Smooth muscle cell (in vitro differentiated cells): Measurements from ENCODE around the gene MLF2. TPM values are rescaled to one million over a fixed set of nuclear protein-coding genes. Genes with fewer than 3 reads are reported as not detected.

Experiments
- DNase-seq: peaks from one replicate; lab custom pipeline; 2025; ENCODE audit not compliant: unreplicated experiment; lab: John Stamatoyannopoulos, UW
- H2AFZ ChIP-seq: fragments of 200-600 bp; sonication (generic); 2 replicates; pipeline ENCODE4 v1.6.0; 2016; ENCODE audit warnings: antibody characterized with exemption, low read depth, mild to moderate bottlenecking
- H3F3A ChIP-seq: fragments of 200-600 bp; sonication (generic); 2 replicates; pipeline ENCODE4 v1.6.0; 2017; ENCODE audit warnings: antibody characterized with exemption, low read depth
- H3K27ac ChIP-seq: fragments of 200-600 bp; sonication (generic); 2 replicates; pipeline ENCODE4 v1.5.1; 2016; ENCODE audit warnings: low read depth, mild to moderate bottlenecking
- H3K27me3 ChIP-seq: fragments of 200-600 bp; sonication (generic); 2 replicates; pipeline ENCODE4 v1.6.1; 2016; ENCODE audit warnings: low read depth, mild to moderate bottlenecking
- H3K36me3 ChIP-seq: fragments of 200-600 bp; sonication (generic); 2 replicates; pipeline ENCODE4 v1.5.1; 2016; ENCODE audit warnings: low read depth
- H3K4me1 ChIP-seq: fragments of 200-600 bp; sonication (generic); 2 replicates; pipeline ENCODE4 v1.5.1; 2016; ENCODE audit warnings: low read depth
- H3K4me2 ChIP-seq: fragments of 200-600 bp; sonication (generic); 2 replicates; pipeline ENCODE4 v1.6.0; 2016; ENCODE audit warnings: mild to moderate bottlenecking
- H3K4me3 ChIP-seq: fragments of 200-600 bp; sonication (generic); 2 replicates; pipeline ENCODE4 v1.5.1; 2016; ENCODE audit warnings: mild to moderate bottlenecking
- H3K79me2 ChIP-seq: fragments of 200-600 bp; sonication (generic); 2 replicates; pipeline ENCODE4 v1.6.0; 2016; ENCODE audit warnings: low read depth, mild to moderate bottlenecking
- H3K9ac ChIP-seq: fragments of 200-600 bp; sonication (generic); 2 replicates; pipeline ENCODE4 v1.6.0; 2016; ENCODE audit warnings: low read depth
- H3K9me3 ChIP-seq: fragments of 200-600 bp; sonication (generic); replicated peaks from 2 replicates; pipeline ENCODE4 v1.5.1; 2016; ENCODE audit warnings: low read depth
- H4K20me1 ChIP-seq: fragments of 200-600 bp; sonication (generic); 2 replicates; pipeline ENCODE4 v1.6.0; 2016; ENCODE audit warnings: low read depth
- CTCF ChIP-seq: fragments of 200-600 bp; sonication (generic); IDR thresholded peaks from 2 replicates; pipeline ENCODE4 v1.5.1; 2017; ENCODE audit warnings: borderline replicate concordance, mild to moderate bottlenecking, antibody characterized with exemption; ENCODE audit not compliant: insufficient read depth, poor library complexity, severe bottlenecking
- WGBS: methylation state at CpG from one replicate; pipeline ENCODE4 v1.1.7; 2016; ENCODE audit warnings: low lambda C conversion rate; 5-methylcytosine and 5-hydroxymethylcytosine counted together
- polyA plus RNA-seq: library from polyadenylated mRNA; unstranded; fragments of >200 nt; fragmentation: Nextera tagmentation; extraction: Ambion mirVana; gene quantifications from 2 replicates; pipeline ENCODE4 v1.2.1, GENCODE V29; 2016
- total RNA-seq: library from RNA; depleted of rRNA; stranded (reverse); fragments of >200 nt; gene quantifications from 2 replicates; pipeline ENCODE4 v1.2.3, GENCODE V29; 2014

Gene MLF2
- total and polyA plus RNA-seq, 2 experiments from 2014 or later, result 185 to 381 TPM

- Histone ChIP-seq H3K36me3 (no peaks in the 10 kb centered on the region), H3K79me2 (no peaks in the 10 kb centered on the region), H3K9ac (no peak overlapping the region), H4K20me1 (peaks cover 9% of the 10 kb centered on the region), H3K4me1 (peaks cover 37% of the 10 kb centered on the region), H3K4me3 (no peak overlapping the region), H3K27ac (no peak overlapping the region), H3K9me3 (no peaks in the 10 kb centered on the region), H3F3A (peaks cover 5% of the 10 kb centered on the region), H2AFZ (no peak overlapping the region), H3K4me2 (no peak overlapping the region), H3K27me3 (peaks cover 7% of the 10 kb centered on the region)
- no peak for DNase-seq
- no peak for TF ChIP-seq CTCF
- WGBS, result 92% methylated on average over 16 of the region's 16 CpGs
Measured at GRCh38 chr12:6775185-6776174, 22.5 kb upstream of the MLF2 start.

DNA sequence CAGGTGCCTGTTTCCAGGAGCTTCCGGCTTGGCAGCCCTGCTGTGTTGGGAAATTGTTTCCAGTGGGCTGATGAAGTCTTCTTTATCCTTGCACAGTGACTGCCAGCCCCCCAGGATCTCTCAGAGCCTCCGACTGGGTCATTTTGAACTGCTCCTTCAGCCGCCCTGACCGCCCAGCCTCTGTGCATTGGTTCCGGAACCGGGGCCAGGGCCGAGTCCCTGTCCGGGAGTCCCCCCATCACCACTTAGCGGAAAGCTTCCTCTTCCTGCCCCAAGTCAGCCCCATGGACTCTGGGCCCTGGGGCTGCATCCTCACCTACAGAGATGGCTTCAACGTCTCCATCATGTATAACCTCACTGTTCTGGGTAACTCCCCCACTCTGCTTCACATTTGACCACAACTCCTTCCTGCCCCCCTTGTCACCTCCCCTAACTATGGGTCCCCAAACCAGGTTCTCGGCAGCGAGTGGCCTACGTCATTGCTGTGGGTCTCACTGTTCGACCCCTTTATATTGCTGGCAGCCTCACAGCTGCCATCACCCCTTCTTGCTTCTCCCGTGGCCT, 21.6 kb upstream of the MLF2 start:
- Histone ChIP-seq H3K4me3 (no peak overlapping the region), H3K27ac (no peak overlapping the region), H3K4me1 (peaks cover 41% of the 10 kb centered on the region), H2AFZ (no peak overlapping the region), H3K9me3 (no peaks in the 10 kb centered on the region), H3K9ac (no peak overlapping the region), H4K20me1 (peaks cover 18% of the 10 kb centered on the region), H3K4me2 (no peak overlapping the region), H3K36me3 (no peaks in the 10 kb centered on the region), H3F3A (peaks cover 5% of the 10 kb centered on the region), H3K79me2 (no peaks in the 10 kb centered on the region), H3K27me3 (peaks cover 7% of the 10 kb centered on the region)
- WGBS, result 95% methylated on average over 15 of the region's 15 CpGs
- TF ChIP-seq CTCF, result no peak
- DNase-seq, result no peak

GRCh38 chr12:6773590-6774351, 20.8 kb upstream of the MLF2 start:
- peaks cover 7% of the 10 kb centered on the region for H3K27me3 ChIP-seq
- H3F3A ChIP-seq, result peaks cover 5% of the 10 kb centered on the region
- H3K36me3 ChIP-seq, result no peaks in the 10 kb centered on the region
- H3K4me1 ChIP-seq, result peaks cover 41% of the 10 kb centered on the region
- DNase-seq, result no peak
- H2AFZ ChIP-seq, result peak overlapping the region; percentile 18
- peaks cover 26% of the 10 kb centered on the region for H4K20me1 ChIP-seq
- no peak overlapping the region for H3K9ac ChIP-seq
- peaks cover 2% of the 10 kb centered on the region for H3K79me2 ChIP-seq
- WGBS, result 18% methylated on average over 44 of the region's 60 CpGs
- H3K4me3 ChIP-seq, result peak overlapping the region; percentile 31
- H3K4me2 ChIP-seq, result peak overlapping the region; percentile 77
- H3K27ac ChIP-seq, result no peak overlapping the region
- no peaks in the 10 kb centered on the region for H3K9me3 ChIP-seq
- TF ChIP-seq CTCF, result no peak
